ENCODE measurements around the gene POLR2M. TPM values are rescaled to one million over a fixed set of nuclear protein-coding genes. Genes with fewer than 3 reads are reported as not detected.
A peak's percentile ranks its signal among the peaks of the same experiment; 100 is the strongest.

The POLR2M gene
- total RNA-seq, result 64.4 and 141 TPM in 2 replicates
- polyA plus RNA-seq (2012), result 40.1 TPM

- DNase-seq (ENCODE audit: low read depth), result peak; percentile 99
Observed at GRCh38 chr15:57706405-57707209, at the start of gene POLR2M. POLR2M (plus strand) TSS chr15:57706714; CDS start chr15:57706843, 129 bp downstream.

DNA sequence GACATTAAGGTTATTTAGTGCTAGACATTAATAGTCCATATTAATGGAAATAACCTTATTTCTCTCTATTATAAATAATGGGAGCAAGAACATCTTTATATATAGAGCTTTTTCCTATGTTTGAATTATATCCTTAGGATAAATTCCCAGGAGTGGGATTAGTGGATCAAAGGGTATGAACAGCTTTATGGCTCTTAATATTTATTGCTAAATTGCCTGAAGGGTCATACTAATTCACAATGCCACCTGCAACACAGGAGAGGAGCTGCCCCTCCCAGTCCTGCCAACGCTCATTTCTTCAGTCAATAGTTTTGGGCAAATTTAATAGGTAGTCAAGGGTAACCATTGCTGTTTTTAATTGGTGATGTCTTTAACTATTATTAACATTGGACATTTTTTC lies 48.9 kb upstream of the POLR2M start:
- DNase-seq (ENCODE audit: low read depth), result no peak

- no peak for DNase-seq (ENCODE audit: low read depth)
Observed at GRCh38 chr15:57662091-57662744, 44.3 kb upstream of the POLR2M start.

DNA sequence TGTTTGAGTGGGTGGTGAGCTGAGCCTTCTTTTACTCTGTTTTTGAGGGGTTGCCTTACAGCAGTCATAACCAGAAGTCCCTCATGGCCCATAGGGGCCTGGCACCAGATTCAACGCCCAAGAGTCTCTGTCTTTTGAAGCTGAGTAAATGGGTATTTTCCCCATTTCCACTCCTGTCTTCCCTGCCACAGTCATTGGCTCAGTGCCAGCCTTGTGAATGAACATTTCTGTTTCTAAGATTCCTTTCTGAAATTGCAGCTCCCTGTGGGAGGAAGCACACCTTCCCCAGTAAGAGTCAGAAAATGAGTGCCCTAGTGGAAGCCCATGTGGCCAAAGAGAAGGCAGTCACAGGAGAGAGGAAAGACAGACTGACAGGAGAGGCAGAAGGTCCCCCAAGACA lies 43.7 kb upstream of the POLR2M start:
- no peak for DNase-seq (ENCODE audit: low read depth)

- DNase-seq (ENCODE audit: low read depth), result no peak
Observed at GRCh38 chr15:57663262-57663661, 43.3 kb upstream of the POLR2M start.

- no peak for DNase-seq (ENCODE audit: low read depth)
Observed at GRCh38 chr15:57665194-57665593, 41.3 kb upstream of the POLR2M start.

GRCh38 chr15:57665939-57666338 lies 40.6 kb upstream of the POLR2M start:
- DNase-seq (ENCODE audit: low read depth), result no peak

DNA sequence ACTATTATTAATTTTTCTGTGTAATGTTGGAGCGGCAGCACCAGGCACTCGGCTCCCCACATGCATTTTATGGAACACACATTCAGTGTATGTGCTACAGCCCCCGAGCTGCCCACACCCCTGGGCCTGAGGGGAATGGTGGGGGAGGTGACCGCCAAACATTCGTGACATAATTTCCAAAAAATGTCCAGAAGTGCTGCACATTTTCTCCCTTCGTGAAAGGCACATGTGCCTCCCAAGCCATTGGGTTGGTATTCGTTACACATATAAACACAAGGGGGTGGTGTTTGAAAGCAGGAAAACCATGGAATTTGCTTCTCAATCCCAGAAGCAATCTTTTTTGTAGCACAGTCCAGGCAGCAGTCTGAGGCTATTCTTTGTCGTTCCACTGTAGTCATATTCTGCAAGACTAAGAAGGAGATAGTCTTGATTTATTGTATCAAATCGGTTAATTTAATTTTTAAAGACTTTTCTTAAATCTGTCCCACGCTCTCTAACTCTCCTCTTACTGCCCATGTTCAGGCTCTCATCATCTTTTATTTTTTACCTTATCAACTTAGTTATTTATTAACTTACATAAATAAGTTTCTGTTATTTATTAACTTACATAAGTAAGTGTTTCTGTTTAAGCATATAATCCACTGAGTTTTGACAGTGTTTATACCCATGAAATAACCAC lies 39.2 kb upstream of the POLR2M start:
- peak; percentile 74 for DNase-seq (ENCODE audit: low read depth)

GRCh38 chr15:57668016-57668415 lies 38.5 kb upstream of the POLR2M start:
- DNase-seq (ENCODE audit: low read depth), result no peak

GRCh38 chr15:57671636-57672035 lies 34.9 kb upstream of the POLR2M start:
- no peak for DNase-seq (ENCODE audit: low read depth)

GRCh38 chr15:57675481-57676181 lies 30.9 kb upstream of the POLR2M start:
- no peak for DNase-seq (ENCODE audit: low read depth)

- DNase-seq (ENCODE audit: low read depth), result no peak
Observed at GRCh38 chr15:57676585-57676984, 29.9 kb upstream of the POLR2M start.

- no peak for DNase-seq (ENCODE audit: low read depth)
Observed at GRCh38 chr15:57677204-57677603, 29.3 kb upstream of the POLR2M start.

DNA sequence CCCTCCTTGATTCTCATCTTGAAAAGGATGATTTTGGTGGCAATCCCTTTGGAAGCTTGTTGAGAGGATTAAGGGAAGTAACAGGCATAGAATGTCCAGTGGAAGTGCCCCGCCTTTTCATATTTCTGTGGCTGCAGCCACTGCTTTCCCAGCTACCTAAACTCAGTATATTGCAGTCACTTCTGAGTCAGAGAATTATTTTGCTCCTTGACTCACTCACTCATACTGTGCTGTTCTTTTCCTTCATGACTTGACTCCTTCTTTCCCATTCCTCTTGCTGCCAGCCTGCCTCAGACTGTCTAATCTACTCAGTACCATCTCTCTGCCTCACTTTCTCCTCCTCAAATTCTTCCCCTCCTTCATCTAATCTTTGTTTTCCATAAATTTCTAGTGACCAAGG lies 26.5 kb upstream of the POLR2M start:
- DNase-seq (ENCODE audit: low read depth), result peak; percentile 86

DNA sequence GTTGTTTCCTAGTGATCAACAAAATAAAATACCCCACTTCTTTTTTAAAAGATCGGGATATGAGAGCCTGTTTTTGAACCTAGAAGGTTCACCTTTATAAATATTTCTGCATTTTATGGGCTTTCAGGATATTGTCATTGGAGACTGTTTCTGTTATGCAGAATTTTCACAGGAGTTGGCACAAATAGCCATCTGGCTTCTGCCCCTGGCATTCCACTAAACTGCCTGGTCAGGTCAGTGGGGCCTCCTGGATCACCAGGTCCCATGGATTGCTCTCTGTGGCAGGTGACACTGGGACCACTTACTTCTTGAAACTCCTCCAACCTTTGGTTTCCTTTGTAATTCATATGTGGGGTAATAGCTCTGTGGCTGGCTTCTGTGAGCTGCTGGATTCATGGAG lies 25.5 kb upstream of the POLR2M start:
- no peak for DNase-seq (ENCODE audit: low read depth)

GRCh38 chr15:57683481-57683880 lies 23.0 kb upstream of the POLR2M start:
- DNase-seq (ENCODE audit: low read depth), result no peak

GRCh38 chr15:57684491-57685151 lies 21.9 kb upstream of the POLR2M start:
- no peak for DNase-seq (ENCODE audit: low read depth)

GRCh38 chr15:57685306-57686095 lies 21.0 kb upstream of the POLR2M start:
- DNase-seq (ENCODE audit: low read depth), result no peak

DNA sequence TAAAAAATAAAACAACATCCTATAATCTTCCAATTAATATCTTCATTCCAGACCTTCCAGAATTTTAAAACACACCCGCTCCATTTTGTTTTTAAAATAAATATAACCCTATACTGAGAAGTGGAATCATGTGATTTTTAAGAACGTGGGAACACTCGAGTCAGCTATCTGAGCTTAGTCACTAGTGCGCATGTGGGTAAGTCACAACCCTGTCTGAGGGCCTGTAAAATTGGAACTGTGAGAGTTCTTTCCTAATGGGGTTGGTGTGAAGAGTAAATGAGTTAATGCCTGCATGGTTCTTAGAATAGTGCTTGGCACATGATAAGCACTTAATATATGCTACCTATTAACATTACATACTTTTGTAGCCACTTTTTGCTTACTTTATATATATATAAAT lies 19.9 kb upstream of the POLR2M start:
- no peak for DNase-seq (ENCODE audit: low read depth)

- DNase-seq (ENCODE audit: low read depth), result no peak
Observed at GRCh38 chr15:57690341-57690966, 16.1 kb upstream of the POLR2M start.
